GM06990 (cell line): ENCODE results near the gene SPATA12.

Source experiments
- DNase-seq: peaks from one replicate; pipeline ENCODE4 v3.0.0-alpha.2; 2011; ENCODE audit not compliant: insufficient read length; ENCODE audit errors: extremely low read depth
- H3K27me3 ChIP-seq: replicated peaks from 2 replicates; pipeline ENCODE4 v1.6.0; 2011; ENCODE audit warnings: low read length; ENCODE audit not compliant: control insufficient read depth, insufficient read depth
- H3K36me3 ChIP-seq: 2 replicates; pipeline ENCODE4 v1.5.1; 2011; ENCODE audit warnings: low read length; ENCODE audit not compliant: control insufficient read depth, insufficient read depth
- H3K4me3 ChIP-seq: replicated peaks from 2 replicates; pipeline ENCODE4 v1.5.1; 2011; ENCODE audit warnings: low read depth, mild to moderate bottlenecking, control low read depth, low read length
- CTCF ChIP-seq: IDR thresholded peaks from 2 replicates; pipeline ENCODE4 v1.5.1; 2011; ENCODE audit warnings: low read length, control low read depth, mild to moderate bottlenecking, inconsistent platforms; ENCODE audit not compliant: insufficient read depth, poor library complexity, severe bottlenecking

Gene SPATA12

GRCh38 chr3:57041674-57042073 lies 18.8 kb upstream of the SPATA12 start:
- TF ChIP-seq CTCF = no peak
- Histone ChIP-seq H3K4me3 (no peak overlapping the region), H3K36me3 (no peaks in the 10 kb centered on the region), H3K27me3 (no peaks in the 10 kb centered on the region)
- no peak for DNase-seq

GRCh38 chr3:57043518-57043917 lies 16.9 kb upstream of the SPATA12 start:
- H3K36me3 ChIP-seq = no peaks in the 10 kb centered on the region
- DNase-seq = no peak
- H3K4me3 ChIP-seq = no peak overlapping the region
- no peak for TF ChIP-seq CTCF
- no peaks in the 10 kb centered on the region for H3K27me3 ChIP-seq

- no peak overlapping the region for H3K4me3 ChIP-seq
- no peaks in the 10 kb centered on the region for H3K36me3 ChIP-seq
- H3K27me3 ChIP-seq = no peaks in the 10 kb centered on the region
- DNase-seq = no peak
- no peak for TF ChIP-seq CTCF
These were observed 14.2 kb upstream of the SPATA12 start for GRCh38 chr3:57046101-57046765.

- H3K36me3 ChIP-seq = no peaks in the 10 kb centered on the region
- no peak for TF ChIP-seq CTCF
- H3K27me3 ChIP-seq = no peaks in the 10 kb centered on the region
- no peak overlapping the region for H3K4me3 ChIP-seq
- DNase-seq = no peak
These were observed 12.3 kb upstream of the SPATA12 start for GRCh38 chr3:57048052-57048671.

GRCh38 chr3:57048728-57049127 lies 11.7 kb upstream of the SPATA12 start:
- TF ChIP-seq CTCF = no peak
- H3K4me3 ChIP-seq = no peak overlapping the region
- no peak for DNase-seq
- no peaks in the 10 kb centered on the region for H3K27me3 ChIP-seq
- no peaks in the 10 kb centered on the region for H3K36me3 ChIP-seq

GRCh38 chr3:57052662-57053061 lies 7.8 kb upstream of the SPATA12 start:
- no peak for TF ChIP-seq CTCF
- Histone ChIP-seq H3K4me3 (no peak overlapping the region), H3K36me3 (no peaks in the 10 kb centered on the region), H3K27me3 (no peaks in the 10 kb centered on the region)
- DNase-seq = no peak
